Uterus (tissue), 4 donors: ENCODE data around the gene HPCA. TPM values are rescaled to one million over a fixed set of nuclear protein-coding genes. Genes with fewer than 3 reads are reported as not detected.

Experiments
- DNase-seq, 2 donors: peaks; one replicate each; pipeline ENCODE4 v3.0.0-alpha.2; 2019 to 2020
- H3K27ac ChIP-seq, 2 donors: fragments of 200-600 bp; sonication (generic); 1 replicate in 1 of 2; 2 replicates in 1 of 2; pipeline ENCODE4 v1.5.1; 2016 to 2018
- H3K27me3 ChIP-seq, 2 donors: fragments of 200-600 bp; sonication (generic); one replicate each; pipeline ENCODE4 v1.5.1; 2018 to 2019; ENCODE audit warnings: control low read depth in 1 of 2
- H3K36me3 ChIP-seq, 2 donors: fragments of 200-600 bp; sonication (generic); one replicate each; pipeline ENCODE4 v1.5.1; 2019; ENCODE audit warnings: control low read depth in 1 of 2
- H3K4me1 ChIP-seq, 2 donors: fragments of 200-600 bp; sonication (generic); one replicate each; pipeline ENCODE4 v1.5.1; 2018 to 2019; ENCODE audit warnings: control low read depth in 1 of 2
- H3K4me3 ChIP-seq, 2 donors: fragments of 200-600 bp; sonication (generic); 1 replicate in 1 of 2; 2 replicates in 1 of 2; pipeline ENCODE4 v1.5.1; 2018 to 2019; ENCODE audit warnings: mild to moderate bottlenecking in 1 of 2
- H3K9me3 ChIP-seq, 2 donors: fragments of 200-600 bp; sonication (generic); one replicate each; pipeline ENCODE4 v1.5.1; 2019; ENCODE audit warnings: control low read depth in 1 of 2
- CTCF ChIP-seq, 4 experiments: fragments of 200-600 bp in 2 of 4; fragments of 450-650 bp in 2 of 4; sonication (generic) in 2 of 4; IDR thresholded peaks; one replicate each; pipeline ENCODE4 v1.5.1; 2016 to 2019; ENCODE audit warnings: antibody characterized with exemption in 4 of 4, mild to moderate bottlenecking in 2 of 4, moderate library complexity in 1 of 4
- POLR2A ChIP-seq, 2 donors: fragments of 450-650 bp; IDR thresholded peaks; one replicate each; pipeline ENCODE4 v1.6.1; 2016; ENCODE audit warnings: antibody characterized with exemption in 2 of 2, mild to moderate bottlenecking in 1 of 2, moderate library complexity in 1 of 2
- intact Hi-C: fragments of 100-400 bp; cut with DNase I; formaldehyde crosslinking; loops from one replicate; pipeline ENCODE4 v1.15.1; 2023; ENCODE audit warnings: low total_unique reads
- total RNA-seq, 4 donors: library from RNA; depleted of rRNA in 3 of 4; stranded (reverse); fragments of >200 nt in 3 of 4; gene quantifications; one replicate each; pipeline versions ENCODE4 v1.1.0 to v1.2.4, GENCODE V29; 2014 to 2023
- donor health status: DM: yes; HTN: yes; CAD: no.

Gene HPCA
- total RNA-seq, 4 donors from 2014 or later, result 0.76 to 0.79 TPM; not detected in 2

- Histone ChIP-seq H3K27ac (no peak overlapping the region), H3K9me3 (no peaks in the 10 kb centered on the region), H3K4me3 (no peak overlapping the region), H3K27me3 (no peaks in the 10 kb centered on the region), H3K4me1 (peaks cover 0 to 6% of the 10 kb centered on the region in 2 donors), H3K36me3 (no peaks in the 10 kb centered on the region)
- DNase-seq, result no peak
- TF ChIP-seq CTCF (IDR thresholded peaks at IDR 0.05) (no peak), POLR2A (IDR thresholded peaks at IDR 0.05) (no peak)
- intact Hi-C loops, result loop anchor here (10.0 kb wide), 3 partner anchors 73 to 153 kb away; partner anchors contain the start of genes AK2 and AZIN2
These were observed 45.5 kb downstream of the HPCA start for GRCh38 chr1:32931760-32932159.

- no peaks in the 10 kb centered on the region for H3K27me3 ChIP-seq
- H3K36me3 ChIP-seq, result no peaks in the 10 kb centered on the region
- DNase-seq, result peak in 1 of 2 donors; percentile 59
- H3K9me3 ChIP-seq, result no peaks in the 10 kb centered on the region
- intact Hi-C loops, result loop anchor here (10.0 kb wide), 3 partner anchors 71 to 151 kb away; partner anchors contain the start of genes AK2 and AZIN2
- no peak overlapping the region for H3K4me3 ChIP-seq
- TF ChIP-seq POLR2A (IDR thresholded peaks at IDR 0.05) (no peak), CTCF (IDR thresholded peaks at IDR 0.05) (no peak)
- H3K27ac ChIP-seq, result peak overlapping the region; percentile 53 to 71
- H3K4me1 ChIP-seq, result peaks cover 0 to 6% of the 10 kb centered on the region in 2 donors
These were observed 47.5 kb downstream of the HPCA start for GRCh38 chr1:32933742-32934322.

GRCh38 chr1:32934535-32934934, 48.2 kb downstream of the HPCA start:
- Histone ChIP-seq H3K27me3 (no peaks in the 10 kb centered on the region), H3K4me1 (peaks cover 5 to 6% of the 10 kb centered on the region in 2 donors), H3K36me3 (no peaks in the 10 kb centered on the region), H3K27ac (peak overlapping the region; percentile 53 to 71), H3K4me3 (no peak overlapping the region), H3K9me3 (no peaks in the 10 kb centered on the region)
- TF ChIP-seq CTCF (IDR thresholded peaks at IDR 0.05), result no peak
- TF ChIP-seq POLR2A (IDR thresholded peaks at IDR 0.05), result no peak
- DNase-seq, result no peak
- intact Hi-C loops, result loop anchor here (10.0 kb wide), 3 partner anchors 70 to 150 kb away; partner anchors contain the start of genes AK2 and AZIN2

GRCh38 chr1:32937061-32937460, 50.8 kb downstream of the HPCA start:
- intact Hi-C loops, result loop anchor here (10.0 kb wide), 3 partner anchors 68 to 148 kb away; partner anchors contain the start of genes AK2 and AZIN2
- TF ChIP-seq CTCF (IDR thresholded peaks at IDR 0.05) (no peak), POLR2A (IDR thresholded peaks at IDR 0.05) (no peak)
- Histone ChIP-seq H3K27me3 (no peaks in the 10 kb centered on the region), H3K9me3 (no peaks in the 10 kb centered on the region), H3K4me3 (no peak overlapping the region), H3K36me3 (no peaks in the 10 kb centered on the region), H3K27ac (no peak overlapping the region), H3K4me1 (peaks cover 5 to 6% of the 10 kb centered on the region in 2 donors)
- DNase-seq, result no peak

GRCh38 chr1:32939655-32940371, 53.5 kb downstream of the HPCA start:
- no peaks in the 10 kb centered on the region for H3K36me3 ChIP-seq
- intact Hi-C loops, result loop anchor here (10.0 kb wide), 3 partner anchors 65 to 145 kb away; partner anchors contain the start of genes AK2 and AZIN2
- peak overlapping the region; percentile 59 to 66 for H3K27ac ChIP-seq
- H3K27me3 ChIP-seq, result no peaks in the 10 kb centered on the region
- H3K9me3 ChIP-seq, result no peaks in the 10 kb centered on the region
- no peak overlapping the region for H3K4me3 ChIP-seq
- DNase-seq, result peak; percentile 76 to 81
- H3K4me1 ChIP-seq, result peaks cover 0 to 5% of the 10 kb centered on the region in 2 donors
- TF ChIP-seq POLR2A (IDR thresholded peaks at IDR 0.05), result peak in 1 of 2 donors; percentile 35
- TF ChIP-seq CTCF (IDR thresholded peaks at IDR 0.05), result no peak
